ENCODE measurements around the gene TEX29.

The TEX29 gene

GRCh38 chr13:111372651-111373425, 52.4 kb downstream of the TEX29 start:
- no peak for DNase-seq

GRCh38 chr13:111373486-111373885, 53.0 kb downstream of the TEX29 start:
- DNase-seq, result no peak

- DNase-seq, result no peak
Observed at GRCh38 chr13:111380431-111380830, 60.0 kb downstream of the TEX29 start.

- DNase-seq, result no peak
Observed at GRCh38 chr13:111382411-111382810, 62.0 kb downstream of the TEX29 start.

- no peak for DNase-seq
Observed at GRCh38 chr13:111382877-111383276, 62.4 kb downstream of the TEX29 start.

GRCh38 chr13:111383591-111384440, 63.4 kb downstream of the TEX29 start:
- DNase-seq, result no peak

GRCh38 chr13:111384441-111385182, 64.2 kb downstream of the TEX29 start:
- DNase-seq, result no peak

GRCh38 chr13:111385183-111385857, 64.9 kb downstream of the TEX29 start:
- DNase-seq, result no peak

- no peak for DNase-seq
Observed at GRCh38 chr13:111387026-111387871, 66.8 kb downstream of the TEX29 start.

GRCh38 chr13:111387945-111388600, 67.6 kb downstream of the TEX29 start:
- DNase-seq, result no peak

GRCh38 chr13:111388851-111389500, 68.5 kb downstream of the TEX29 start:
- DNase-seq, result no peak

GRCh38 chr13:111389621-111390521, 69.4 kb downstream of the TEX29 start:
- no peak for DNase-seq

GRCh38 chr13:111390522-111391270, 70.3 kb downstream of the TEX29 start:
- DNase-seq, result no peak

GRCh38 chr13:111392486-111392885, 72.0 kb downstream of the TEX29 start:
- no peak for DNase-seq

- no peak for DNase-seq
Observed at GRCh38 chr13:111393221-111393790, 72.9 kb downstream of the TEX29 start.

Measured in CD4-positive, alpha-beta T cell treated with Interleukin-15 for 1 hour (primary cell).